ELR (cell line): ENCODE results near the gene GMPR2.
"Not testable (repeated sequence)": the region's sequence is repeated elsewhere in the genome, so short reads cannot be mapped to it uniquely, and the experiment has no call there.

Source experiments
- DNase-seq: peaks from one replicate; pipeline ENCODE4 v3.0.0-alpha.2; 2015; ENCODE audit warnings: low read depth

The GMPR2 gene

DNA sequence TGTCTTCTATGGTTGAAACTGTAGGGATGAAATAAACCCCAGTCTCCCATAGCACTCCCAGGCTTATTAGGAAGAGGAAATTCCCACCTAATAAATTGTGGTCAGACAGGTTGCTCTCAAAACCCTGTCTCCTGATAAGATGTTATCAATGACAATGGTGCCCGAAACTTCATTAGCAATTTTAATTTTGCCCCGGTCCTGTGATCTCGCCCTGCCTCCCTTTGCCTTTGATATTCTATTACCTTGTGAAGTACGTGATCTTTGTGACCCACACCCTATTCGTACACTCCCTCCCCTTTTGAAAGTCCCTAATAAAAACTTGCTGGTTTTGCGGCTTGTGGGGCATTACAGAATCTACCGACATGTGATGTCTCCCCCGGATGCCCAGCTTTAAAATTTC, 30.2 kb upstream of the GMPR2 start:
- DNase-seq: not testable (repeated sequence)

DNA sequence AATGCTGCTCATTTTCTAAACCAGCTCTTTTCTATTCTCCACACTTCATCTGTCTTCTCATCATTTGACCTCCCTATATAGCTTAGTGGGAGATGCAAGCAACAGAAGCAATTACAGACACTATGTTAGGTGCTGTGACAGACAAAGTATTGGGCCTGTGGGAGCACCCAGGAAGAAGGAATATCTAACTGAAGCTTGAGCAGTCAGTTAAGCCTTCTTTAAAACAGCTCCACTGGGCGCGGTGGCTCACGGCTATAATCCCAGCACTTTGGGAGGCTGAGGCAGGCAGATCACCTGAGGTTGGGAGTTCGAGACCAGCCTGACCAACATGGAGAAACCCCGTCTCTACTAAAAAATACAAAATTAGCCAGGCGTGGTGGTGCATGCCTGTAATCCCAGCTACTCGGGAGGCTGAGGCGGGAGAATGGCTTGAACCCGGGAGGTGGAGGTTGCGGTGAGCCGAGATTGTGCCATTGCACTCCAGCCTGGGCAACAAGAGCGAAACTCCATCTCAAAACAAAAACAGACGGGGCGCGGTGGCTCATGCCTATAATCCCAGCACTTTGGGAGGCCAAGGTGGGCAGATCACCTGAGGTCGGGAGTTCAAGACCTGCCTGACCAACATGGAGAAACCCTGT, 29.4 kb upstream of the GMPR2 start:
- not testable (repeated sequence) for DNase-seq

DNA sequence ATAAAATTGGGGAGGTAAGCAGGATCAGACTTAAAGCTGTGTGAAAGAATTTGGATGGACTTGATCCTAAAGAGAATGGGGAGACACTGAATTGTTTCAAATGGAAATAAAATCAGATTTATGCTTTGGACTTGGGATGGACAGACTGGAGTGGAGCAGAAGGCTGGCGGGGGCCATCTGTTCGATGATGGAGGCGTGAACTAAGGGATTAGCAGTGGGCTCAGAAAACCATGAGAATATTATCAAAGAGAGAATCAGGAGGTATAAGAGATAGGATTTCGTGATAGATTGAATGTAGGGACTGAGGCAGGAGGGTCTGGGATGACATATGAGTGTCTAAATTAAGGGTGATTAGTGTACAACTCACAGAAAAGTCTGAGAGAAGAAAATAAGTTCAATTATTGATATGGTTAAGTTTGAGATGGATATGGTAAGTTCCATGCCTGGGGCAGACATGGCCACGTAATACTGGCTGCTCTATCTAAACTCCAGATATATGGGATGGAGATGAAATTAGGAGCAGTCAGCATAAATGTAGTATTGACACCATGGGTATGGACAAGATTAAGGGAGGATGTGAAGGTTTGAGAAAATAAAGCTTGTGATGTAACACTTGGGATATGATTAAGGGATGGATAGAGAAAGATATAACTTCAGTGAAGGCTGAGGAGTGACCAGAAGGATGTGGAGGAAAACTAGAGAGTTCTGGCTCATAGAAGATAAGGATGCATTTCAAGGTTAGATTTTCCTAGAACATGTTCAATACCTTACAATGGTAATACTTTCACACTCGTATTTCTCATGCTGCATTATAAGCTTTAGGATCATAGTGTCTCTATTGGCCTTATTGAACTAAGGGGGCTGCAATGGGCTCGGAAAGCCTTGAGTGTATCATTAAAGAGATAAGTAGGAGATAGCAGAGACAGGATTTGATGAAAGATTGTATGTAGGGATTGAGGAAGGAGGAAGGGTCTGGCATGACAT, 28.3 kb upstream of the GMPR2 start:
- no peak for DNase-seq

DNA sequence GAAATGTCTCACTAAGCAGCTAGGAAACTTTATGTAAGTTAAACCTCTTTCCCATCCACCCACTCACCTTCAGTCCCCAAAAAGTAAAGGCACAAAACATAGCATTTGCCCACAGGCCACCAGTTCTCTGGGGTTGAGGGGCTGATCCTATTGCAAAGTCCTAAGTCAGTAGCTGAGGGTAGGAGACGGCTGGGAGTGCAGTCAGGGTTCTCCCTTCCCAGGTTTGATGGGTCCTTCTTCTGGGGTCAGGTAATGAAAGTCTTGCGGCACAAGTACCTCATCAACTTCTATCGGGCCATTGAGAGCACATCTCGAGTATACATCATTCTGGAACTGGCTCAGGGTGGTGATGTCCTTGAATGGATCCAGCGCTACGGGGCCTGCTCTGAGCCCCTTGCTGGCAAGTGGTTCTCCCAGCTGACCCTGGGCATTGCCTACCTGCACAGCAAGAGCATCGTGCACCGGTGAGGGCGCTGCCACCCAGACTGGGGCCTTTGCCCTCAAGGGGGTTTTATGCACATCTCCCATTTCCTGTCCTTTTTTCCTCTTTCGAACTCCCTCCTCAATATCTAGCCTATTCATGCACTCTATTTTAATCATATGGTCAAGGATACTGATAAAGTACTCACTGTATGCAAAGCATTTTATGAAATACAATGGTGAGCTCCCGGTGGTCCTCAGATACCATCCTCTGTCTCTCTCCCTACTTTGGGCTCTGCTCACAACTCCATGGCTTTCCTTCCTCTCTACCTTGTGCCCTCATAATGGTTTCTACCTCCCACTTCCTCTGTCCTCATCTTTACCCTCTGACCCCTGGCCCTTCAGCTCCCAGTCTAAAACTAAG, 26.2 kb upstream of the GMPR2 start:
- no peak for DNase-seq

DNA sequence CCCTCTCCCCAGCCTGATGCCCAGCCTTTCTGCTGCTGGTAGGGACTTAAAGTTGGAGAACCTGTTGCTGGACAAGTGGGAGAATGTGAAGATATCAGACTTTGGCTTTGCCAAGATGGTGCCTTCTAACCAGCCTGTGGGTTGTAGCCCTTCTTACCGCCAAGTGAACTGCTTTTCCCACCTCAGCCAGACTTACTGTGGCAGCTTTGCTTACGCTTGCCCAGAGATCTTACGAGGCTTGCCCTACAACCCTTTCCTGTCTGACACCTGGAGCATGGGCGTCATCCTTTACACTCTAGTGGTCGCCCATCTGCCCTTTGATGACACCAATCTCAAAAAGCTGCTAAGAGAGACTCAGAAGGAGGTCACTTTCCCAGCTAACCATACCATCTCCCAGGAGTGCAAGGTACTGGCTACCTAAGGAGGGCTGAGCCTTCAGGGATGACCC, 25.6 kb upstream of the GMPR2 start:
- no peak for DNase-seq

DNA sequence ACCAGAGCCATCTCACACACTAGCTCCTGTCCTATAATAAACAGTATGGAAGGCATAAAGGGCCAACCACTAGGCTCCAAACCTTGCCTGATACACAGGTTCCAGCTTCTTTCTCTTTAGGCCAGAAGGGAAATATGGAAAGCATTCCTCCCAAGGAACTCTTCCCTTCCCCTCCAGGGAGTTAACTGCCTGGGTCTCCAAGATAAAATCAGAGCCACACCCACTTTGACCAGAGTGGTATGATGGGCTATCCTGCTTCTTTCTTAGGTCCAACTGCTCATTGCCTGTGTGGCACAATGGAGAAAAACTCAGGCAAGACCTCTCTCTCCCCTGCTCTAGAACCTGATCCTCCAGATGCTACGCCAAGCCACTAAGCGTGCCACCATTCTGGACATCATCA, 25.1 kb upstream of the GMPR2 start:
- no peak for DNase-seq

DNA sequence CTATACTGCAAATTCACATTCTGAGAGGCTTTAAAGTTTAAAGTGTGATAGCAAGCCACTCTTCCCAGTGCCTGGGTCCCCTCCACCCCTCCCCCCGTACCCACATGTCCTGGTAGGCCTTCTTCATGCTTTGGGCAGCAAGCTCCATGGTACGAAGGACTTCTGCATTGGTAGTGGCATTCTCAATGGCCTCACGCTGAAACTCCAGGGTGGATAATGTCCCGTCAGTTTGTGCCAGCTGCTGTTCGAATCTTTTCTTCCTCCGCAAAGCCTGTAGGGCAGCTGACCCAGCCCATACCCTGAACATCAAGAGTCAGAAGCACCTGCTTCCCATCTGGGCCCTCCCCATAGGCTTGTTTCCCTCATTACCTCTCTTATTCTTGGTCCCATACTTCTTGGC, 21.4 kb upstream of the GMPR2 start:
- no peak for DNase-seq

DNA sequence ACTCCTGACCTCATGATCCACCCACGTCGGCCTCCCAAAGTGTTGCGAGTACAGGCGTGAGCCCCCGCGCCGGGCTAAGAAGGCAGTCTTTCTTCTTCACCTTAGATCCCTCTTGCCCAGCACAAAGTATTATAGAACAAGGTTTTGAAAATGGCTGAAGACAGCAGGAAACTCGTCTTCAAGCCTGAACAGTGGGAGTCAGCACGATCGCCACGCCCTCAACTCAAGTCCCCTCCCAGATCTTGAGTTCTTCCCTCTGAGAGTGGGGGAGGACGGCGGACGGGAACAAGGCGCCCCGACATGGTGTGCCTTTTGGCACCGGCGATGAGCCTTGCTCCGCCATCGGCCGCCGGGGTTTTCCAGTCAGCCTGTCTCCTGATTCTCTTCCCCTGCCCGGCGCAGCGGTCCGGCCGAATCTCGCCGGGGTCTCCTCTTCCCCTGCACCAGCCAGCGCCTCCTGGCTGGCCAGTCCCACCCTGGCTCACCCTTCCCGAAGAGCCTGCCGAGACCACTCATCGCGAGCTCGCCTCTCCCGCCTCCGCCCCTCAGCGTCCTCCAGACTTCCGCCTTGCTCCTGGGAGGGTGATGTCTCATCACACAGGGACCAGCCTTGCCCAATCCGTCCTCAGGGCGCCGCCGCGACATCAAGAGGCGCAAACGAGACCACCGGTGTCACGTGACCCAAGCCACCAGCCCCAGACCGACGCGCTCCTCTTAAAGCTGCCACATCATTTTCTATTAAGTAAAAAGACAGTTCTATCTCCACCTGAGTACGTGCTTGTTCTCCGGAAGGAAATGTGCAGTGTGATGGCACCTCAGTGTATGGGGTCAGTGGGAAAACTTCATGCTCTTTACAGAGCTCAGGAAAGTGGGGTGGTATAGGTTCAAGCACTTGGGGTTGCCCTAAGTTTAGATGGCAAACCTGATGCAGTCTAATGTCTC, 19.5 kb upstream of the GMPR2 start, which contains the start of gene CHMP4A:
Gene CHMP4A, minus strand, starts transcription at position 565 of the 942 bp plus-strand sequence. Its CDS starts 49 bp downstream, at position 516.
- DNase-seq: peak; percentile 99

DNA sequence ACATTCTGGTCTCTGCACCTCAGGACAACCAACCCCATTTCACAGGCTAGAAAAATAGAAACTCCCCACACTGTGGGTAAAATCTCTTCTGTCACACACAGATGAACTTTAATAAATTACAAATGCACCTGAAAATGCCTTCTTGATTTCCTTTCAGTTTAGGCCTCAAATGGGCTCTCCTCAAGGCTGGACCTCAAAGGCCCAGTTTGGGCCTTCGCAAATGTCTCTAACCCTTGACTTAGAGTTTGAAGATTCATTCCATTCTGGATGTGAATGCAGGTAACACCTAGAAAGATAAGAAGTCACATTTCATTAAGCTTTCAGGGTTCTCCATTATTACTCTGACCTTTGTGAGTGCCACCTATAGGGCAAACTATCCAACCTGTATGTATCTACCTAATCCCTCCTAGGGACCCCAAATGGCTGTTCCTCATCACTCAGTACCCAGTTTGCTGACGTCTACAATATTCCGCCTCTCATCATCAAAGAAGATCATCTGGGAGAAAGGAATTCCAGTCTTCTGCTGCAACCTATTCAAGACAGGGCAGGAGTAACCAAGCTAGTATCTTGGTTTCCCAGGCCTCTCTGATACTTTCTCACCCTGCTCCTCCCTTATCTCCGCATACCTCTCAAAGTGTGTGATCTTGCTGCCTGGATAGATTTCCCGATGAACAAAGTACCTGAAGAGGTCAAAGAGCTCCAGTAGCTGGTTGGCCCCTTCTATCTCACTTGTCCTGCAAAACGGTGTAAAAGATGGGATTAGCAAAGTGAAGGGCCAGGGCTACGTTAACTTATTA, 18.7 kb upstream of the GMPR2 start:
- DNase-seq: no peak

DNA sequence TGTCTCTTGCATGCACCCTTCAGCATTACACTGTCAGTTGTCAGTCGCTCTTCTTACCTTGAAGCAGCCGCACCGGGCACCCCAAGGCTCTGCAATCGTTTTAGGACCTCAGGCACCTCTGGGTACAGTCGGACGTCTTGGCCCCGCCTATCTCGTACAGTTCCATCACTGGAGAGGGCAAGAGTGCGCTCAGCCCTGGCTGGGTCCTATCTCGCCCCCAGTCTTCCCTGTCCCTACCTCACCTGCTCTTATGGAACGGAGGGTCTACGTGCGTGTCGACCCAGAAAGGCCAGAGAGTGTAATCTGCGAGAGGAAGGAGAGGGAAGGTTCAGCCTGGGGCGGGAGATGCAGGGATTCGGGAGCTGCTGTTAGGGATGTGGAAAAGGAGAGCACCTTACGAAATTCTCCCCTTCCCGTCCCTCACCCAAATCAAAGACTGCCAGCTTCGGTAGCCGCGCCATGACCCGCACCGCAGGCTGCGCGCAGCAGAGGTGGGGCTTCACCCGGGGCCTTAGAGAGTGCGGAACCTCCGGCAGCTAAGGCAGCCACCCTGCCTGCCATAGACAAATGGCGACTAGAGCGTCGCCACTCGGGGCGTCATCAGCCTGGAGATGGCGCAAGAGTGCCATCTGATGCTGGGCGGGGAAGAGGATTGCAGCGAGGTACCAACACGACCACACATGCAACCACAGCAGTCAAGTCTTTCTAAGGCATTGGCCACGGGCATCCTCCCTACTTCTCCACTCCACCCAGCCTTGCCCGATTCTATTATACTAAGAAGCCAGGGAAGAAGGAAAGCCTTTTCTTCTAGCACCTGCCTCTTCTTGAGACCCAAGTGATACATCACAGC, 17.0 kb upstream of the GMPR2 start, which contains the start of gene MDP1:
Gene MDP1, minus strand, starts transcription at position 572 of the 850 bp plus-strand sequence. Its CDS starts 111 bp downstream, at position 461.
- DNase-seq: peak; percentile 84

DNA sequence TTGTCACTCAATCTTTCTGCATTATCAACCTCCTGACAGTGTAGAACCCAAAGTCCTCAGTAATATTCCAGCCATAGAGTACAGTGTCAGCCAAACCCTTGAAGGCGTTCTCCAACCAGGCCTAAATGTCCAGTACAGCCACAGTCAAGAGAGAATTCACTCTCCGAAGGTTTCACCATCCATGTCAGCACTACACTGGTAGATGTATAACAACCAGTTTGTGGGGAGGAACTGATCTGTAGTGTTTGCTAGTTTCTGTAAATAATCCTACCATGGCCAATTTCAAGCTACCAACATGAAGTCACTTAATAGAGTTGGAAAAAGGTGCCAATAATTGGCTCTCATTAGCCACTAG, 16.4 kb upstream of the GMPR2 start:
- DNase-seq: no peak

DNA sequence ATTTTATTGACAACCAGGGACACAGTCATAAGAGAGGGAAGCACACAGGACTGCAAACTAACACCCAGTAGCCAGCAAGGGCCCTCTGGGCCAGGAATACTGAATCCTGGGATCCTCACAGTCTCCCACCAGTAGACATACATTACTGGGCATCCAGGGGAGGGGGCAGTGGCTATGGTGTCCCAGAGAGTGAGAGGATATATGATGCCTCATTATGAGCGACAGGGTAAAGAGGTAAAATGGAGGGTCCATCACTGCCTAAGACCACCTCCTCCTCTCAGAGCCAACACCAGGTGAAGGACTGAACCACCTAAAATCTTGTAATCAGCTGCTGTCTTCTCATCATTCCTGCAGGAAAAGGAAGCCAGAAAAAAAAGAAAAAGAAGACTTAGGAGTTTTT, 15.9 kb upstream of the GMPR2 start:
- DNase-seq: not testable (repeated sequence)

DNA sequence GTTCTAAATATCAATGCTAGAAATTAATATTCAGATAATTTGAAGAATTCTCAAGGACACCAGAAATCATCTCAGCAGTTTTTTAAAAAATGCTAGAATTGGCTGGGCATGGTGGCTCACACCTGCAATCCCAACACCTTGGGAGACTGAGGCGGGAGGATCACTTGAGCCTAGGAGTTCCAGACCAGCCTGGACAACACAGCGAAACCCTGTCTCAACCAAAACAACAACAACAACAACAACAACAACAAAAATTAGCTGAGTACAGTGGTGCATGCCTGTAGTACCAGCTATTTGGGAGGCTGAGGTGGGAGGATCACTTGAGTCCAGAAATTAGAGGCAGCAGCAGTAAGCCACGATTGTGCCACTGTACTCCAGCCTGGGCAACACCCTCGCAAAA, 13.6 kb upstream of the GMPR2 start:
- no peak for DNase-seq

DNA sequence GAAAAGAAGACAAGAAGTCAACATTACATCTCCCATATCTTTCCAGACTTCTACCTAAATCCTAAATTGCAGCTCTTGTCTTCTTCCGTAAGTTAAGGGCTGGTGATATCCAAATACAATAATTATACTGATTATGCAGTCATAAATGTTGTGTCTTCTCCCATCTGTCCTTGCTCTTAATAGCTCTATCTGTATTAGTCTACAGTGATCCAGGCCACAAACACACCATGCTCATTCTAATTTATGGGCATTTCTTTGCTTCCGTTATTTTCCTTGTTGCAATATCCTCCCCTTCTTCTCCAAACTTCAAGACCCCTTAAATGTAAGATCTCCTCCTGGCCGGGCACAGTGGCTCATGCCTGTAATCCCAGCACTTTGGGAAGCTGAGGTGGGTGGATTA, 13.2 kb upstream of the GMPR2 start:
- DNase-seq: no peak

DNA sequence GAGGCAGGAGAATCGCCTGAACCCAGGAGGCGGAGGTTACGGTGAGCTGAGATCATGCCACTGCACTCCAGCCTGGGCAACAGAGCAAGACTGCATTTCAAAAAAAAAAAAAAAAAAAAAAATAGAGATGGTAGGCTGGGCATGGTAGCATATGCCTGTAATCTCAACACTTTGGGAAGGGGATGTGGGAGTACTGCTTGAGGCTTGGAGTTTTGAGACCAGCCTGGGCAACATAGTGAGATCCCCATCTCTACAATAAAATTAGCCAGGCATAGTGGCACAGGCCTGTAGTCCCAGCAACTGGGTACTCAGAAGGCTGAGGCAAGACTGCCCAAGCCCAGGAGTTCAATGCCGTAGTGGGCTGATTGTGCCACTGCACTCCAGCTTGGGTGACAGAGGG, 9.7 kb upstream of the GMPR2 start:
- DNase-seq: not testable (repeated sequence)

DNA sequence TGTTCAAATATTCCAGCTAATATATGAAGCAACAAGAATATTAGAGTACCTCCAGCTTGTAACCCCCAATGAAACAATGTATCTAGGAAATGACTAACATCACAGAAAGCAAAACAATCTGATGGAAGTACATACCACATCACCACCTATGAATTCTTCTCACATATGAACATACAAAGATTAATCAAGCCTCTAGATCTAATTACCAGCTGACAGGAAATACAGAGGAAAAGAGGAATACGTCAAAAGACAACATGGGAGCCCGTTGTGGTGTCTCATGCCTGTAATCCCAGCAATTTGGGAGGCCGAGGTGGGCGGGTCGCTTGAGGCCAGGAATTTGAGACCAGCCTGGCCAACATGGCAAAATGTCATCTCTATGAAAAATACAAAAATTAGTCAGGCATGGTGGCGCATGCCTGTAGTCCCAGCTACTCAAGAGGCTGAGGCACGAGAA, 8.1 kb upstream of the GMPR2 start:
- DNase-seq: peak; percentile 91

DNA sequence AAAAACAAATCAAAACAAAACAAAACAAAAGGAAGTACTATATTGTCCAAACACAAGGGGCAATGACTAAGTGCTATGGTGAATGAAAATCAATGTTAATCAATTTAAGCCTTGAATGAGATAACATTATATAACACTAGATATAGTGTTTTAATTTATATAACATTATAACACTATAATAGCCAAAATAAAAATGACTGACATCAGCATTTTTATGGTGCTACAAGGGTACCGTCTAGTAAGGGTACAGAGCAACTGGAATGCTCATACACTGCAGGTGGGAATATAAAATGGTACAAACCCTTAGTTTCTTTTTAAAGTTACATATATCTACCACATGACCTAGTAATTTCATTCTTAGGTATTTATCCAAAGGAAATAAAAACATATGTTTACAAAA, 6.3 kb upstream of the GMPR2 start:
- DNase-seq: no peak

DNA sequence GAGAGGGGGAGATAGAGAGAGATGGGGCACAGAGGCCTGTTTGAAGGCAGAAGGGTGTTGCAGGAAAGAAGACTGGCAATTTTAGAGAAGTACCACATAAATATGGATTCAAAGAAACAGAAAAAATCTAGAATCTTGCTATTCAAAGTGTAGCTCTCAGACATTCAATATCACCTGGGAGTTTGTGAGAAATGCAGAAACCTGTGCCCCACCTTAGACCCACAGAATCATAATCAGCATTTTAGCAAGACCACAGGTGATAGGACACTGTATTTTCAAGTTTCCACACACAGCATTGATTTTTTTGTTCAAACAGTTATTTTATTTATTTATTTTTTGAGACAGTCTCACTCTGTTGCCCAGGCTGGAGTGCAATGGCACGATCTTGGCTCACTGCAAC, 3.8 kb upstream of the GMPR2 start:
- DNase-seq: no peak
